Neutrophil (primary cell): Measurements from ENCODE around the gene GVQW3.
A peak's percentile ranks its signal among the peaks of the same experiment; 100 is the strongest.

Experiments
- H3K27ac ChIP-seq: fragments of 200-600 bp; sonication (generic); 2 replicates; pipeline ENCODE4 v1.5.1; 2016; ENCODE audit warnings: mild to moderate bottlenecking, moderate library complexity
- H3K27me3 ChIP-seq: fragments of 200-600 bp; sonication (generic); 2 replicates; pipeline ENCODE4 v1.6.0; 2016; ENCODE audit warnings: mild to moderate bottlenecking
- H3K36me3 ChIP-seq: fragments of 200-600 bp; sonication (generic); 2 replicates; pipeline ENCODE4 v1.5.1; 2017
- H3K4me1 ChIP-seq, 2 experiments: fragments of 200-600 bp in 1 of 2; sonication (generic) in 1 of 2; 1 replicate in 1 of 2; 2 replicates in 1 of 2; pipeline versions ENCODE4 v1.5.1 to v1.6.1; 2013 to 2016; ENCODE audit warnings: low read depth in 1 of 2, low read length in 1 of 2, mild to moderate bottlenecking in 1 of 2, moderate library complexity in 1 of 2; ENCODE audit not compliant: control insufficient read depth in 1 of 2, insufficient read depth in 1 of 2
- H3K4me3 ChIP-seq, 2 experiments: fragments of 200-600 bp in 1 of 2; sonication (generic) in 1 of 2; 1 replicate in 1 of 2; 2 replicates in 1 of 2; pipeline ENCODE4 v1.5.1; 2013 to 2016; ENCODE audit warnings: low read depth in 1 of 2, low read length in 1 of 2, mild to moderate bottlenecking in 1 of 2, moderate library complexity in 1 of 2
- H3K9me3 ChIP-seq: fragments of 200-600 bp; sonication (generic); 2 replicates; pipeline ENCODE4 v1.5.1; 2016
- CTCF ChIP-seq: fragments of 200-600 bp; sonication (generic); IDR thresholded peaks from 2 replicates; pipeline ENCODE4 v1.5.1; 2016; ENCODE audit warnings: antibody characterized with exemption

The GVQW3 gene

GRCh38 chr11:76436020-76436419 lies 54.9 kb downstream of the GVQW3 start:
- H3K4me3 ChIP-seq, result no peak overlapping the region
- no peaks in the 10 kb centered on the region for H3K4me1 ChIP-seq
- no peaks in the 10 kb centered on the region for H3K36me3 ChIP-seq
- no peaks in the 10 kb centered on the region for H3K9me3 ChIP-seq
- no peak for TF ChIP-seq CTCF
- H3K27ac ChIP-seq, result no peak overlapping the region
- no peaks in the 10 kb centered on the region for H3K27me3 ChIP-seq

- Histone ChIP-seq H3K9me3 (no peaks in the 10 kb centered on the region), H3K36me3 (peaks cover 14% of the 10 kb centered on the region), H3K27me3 (no peaks in the 10 kb centered on the region), H3K4me3 (peak overlapping the region; percentile 72 to 96), H3K4me1 (peaks cover 18 to 21% of the 10 kb centered on the region in 2 experiments), H3K27ac (peak overlapping the region; percentile 89)
- no peak for TF ChIP-seq CTCF
These were observed 62.3 kb downstream of the GVQW3 start for GRCh38 chr11:76443268-76443980.

- Histone ChIP-seq H3K4me3 (peak overlapping the region; percentile 72 to 96), H3K9me3 (no peaks in the 10 kb centered on the region), H3K27ac (peak overlapping the region; percentile 89), H3K27me3 (no peaks in the 10 kb centered on the region), H3K36me3 (peaks cover 19% of the 10 kb centered on the region), H3K4me1 (peaks cover 18 to 21% of the 10 kb centered on the region in 2 experiments)
- TF ChIP-seq CTCF, result no peak
These were observed 62.9 kb downstream of the GVQW3 start for GRCh38 chr11:76444065-76444383.

- H3K4me1 ChIP-seq, result peaks cover 18 to 21% of the 10 kb centered on the region in 2 experiments
- H3K4me3 ChIP-seq, result peak within 1 kb of the TSS; percentile 72 to 96
- peaks cover 20% of the 10 kb centered on the region for H3K36me3 ChIP-seq
- H3K27me3 ChIP-seq, result no peaks in the 10 kb centered on the region
- peak within 1 kb of the TSS; percentile 89 for H3K27ac ChIP-seq
- H3K9me3 ChIP-seq, result no peaks in the 10 kb centered on the region
- TF ChIP-seq CTCF, result no peak
These were observed 63.4 kb downstream of the GVQW3 start, which contains the start of gene EMSY for GRCh38 chr11:76444384-76445120. EMSY (plus strand) TSS chr11:76445018; CDS start chr11:76446939, 1,921 bp downstream.

- TF ChIP-seq CTCF, result no peak
- peak overlapping the region; percentile 72 to 96 for H3K4me3 ChIP-seq
These were observed 64.3 kb downstream of the GVQW3 start for GRCh38 chr11:76445121-76446084.

More at GRCh38 chr11:76445121-76446084, 64.3 kb downstream of the GVQW3 start:
- peak overlapping the region; percentile 89 for H3K27ac ChIP-seq
- no peaks in the 10 kb centered on the region for H3K27me3 ChIP-seq
- peaks cover 24% of the 10 kb centered on the region for H3K36me3 ChIP-seq
- no peaks in the 10 kb centered on the region for H3K9me3 ChIP-seq
- H3K4me1 ChIP-seq, result peaks cover 18 to 21% of the 10 kb centered on the region in 2 experiments
